Activated CD8-positive, alpha-beta T cell treated with anti-CD3 and anti-CD28 coated beads for 36 hours (primary cell): ENCODE results near the gene CHST1. TPM values are rescaled to one million over a fixed set of nuclear protein-coding genes. Genes with fewer than 3 reads are reported as not detected.

ENCODE experiments used
- ATAC-seq: fragments of 200-7000 bp; cut with Tn5 transposase; one replicate; pipeline ENCODE4 v1.10.0; 2021; ENCODE audit warnings: mild to moderate bottlenecking, moderate library complexity
- CTCF ChIA-PET: fragments of 350-600 bp; sonication (Branson Sonifier 250); formaldehyde crosslinking; loops from one replicate; lab custom pipeline; 2021; ENCODE audit warnings: antibody characterized with exemption; lab: Charles Lee
- POLR2A ChIA-PET: fragments of 350-600 bp; sonication (Branson Sonifier 250); formaldehyde crosslinking; loops from one replicate; lab custom pipeline; 2021; ENCODE audit warnings: antibody characterized with exemption; lab: Charles Lee
- DNase-seq: peaks from one replicate; pipeline ENCODE4 v3.0.0-alpha.2; 2020
- H3K27ac Mint-ChIP-seq: one replicate; pipeline ENCODE4 v1.8.0; 2021; ENCODE audit warnings: mild to moderate bottlenecking, mixed read lengths
- H3K27me3 Mint-ChIP-seq: one replicate; pipeline ENCODE4 v1.8.0; 2021; ENCODE audit warnings: mixed read lengths
- H3K36me3 Mint-ChIP-seq: one replicate; pipeline ENCODE4 v1.8.0; 2021; ENCODE audit warnings: low read depth, mixed read lengths
- H3K4me1 Mint-ChIP-seq: one replicate; pipeline ENCODE4 v1.8.0; 2021; ENCODE audit warnings: low read depth, mixed read lengths
- H3K4me3 Mint-ChIP-seq: one replicate; pipeline ENCODE4 v1.8.0; 2021; ENCODE audit warnings: mild to moderate bottlenecking, moderate library complexity, mixed read lengths
- H3K9me3 Mint-ChIP-seq: one replicate; pipeline ENCODE4 v1.8.0; 2021; ENCODE audit warnings: mixed read lengths
- CTCF ChIP-seq: fragments of 200-600 bp; IDR thresholded peaks from one replicate; pipeline ENCODE4 v1.8.0; 2022; ENCODE audit warnings: antibody characterized with exemption, mild to moderate bottlenecking
- intact Hi-C: fragments of 100-400 bp; cut with micrococcal nuclease; formaldehyde crosslinking; loops from one replicate; pipeline ENCODE4 v1.10.0; 2022
- total RNA-seq, 2 experiments: library from RNA; stranded (reverse); gene quantifications; one replicate each; pipeline ENCODE4 v1.2.3, GENCODE V29; 2021

The CHST1 gene
- total RNA-seq, 2 experiments from 2014 or later = not detected

- Mint-ChIP-seq H3K4me3 (no peak overlapping the region), H3K27me3 (peaks cover 34% of the 10 kb centered on the region)
- no peak for TF ChIP-seq CTCF
Observed at GRCh38 chr11:45622861-45623260, 42.6 kb downstream of the CHST1 start.

GRCh38 chr11:45622283-45622682 is 43.1 kb downstream of the CHST1 start:
- Mint-ChIP-seq H3K27me3 (peaks cover 35% of the 10 kb centered on the region), H3K27ac (no peak overlapping the region), H3K36me3 (no peaks in the 10 kb centered on the region), H3K4me3 (no peak overlapping the region), H3K4me1 (no peaks in the 10 kb centered on the region), H3K9me3 (no peaks in the 10 kb centered on the region)
- no peak for ATAC-seq
- intact Hi-C loops = no loop called here
- CTCF ChIA-PET = interaction anchor here (0.8 to 1.6 kb wide), 2 partner anchors 149 to 251 kb away, joined by 3 to 5 read pairs; no protein-coding TSS in a partner anchor
- TF ChIP-seq CTCF = no peak
- DNase-seq = no peak
- POLR2A ChIA-PET = no interaction called here

More at GRCh38 chr11:45622861-45623260, 42.6 kb downstream of the CHST1 start:
- intact Hi-C loops = no loop called here
- Mint-ChIP-seq H3K36me3 (no peaks in the 10 kb centered on the region), H3K4me1 (no peaks in the 10 kb centered on the region), H3K9me3 (no peaks in the 10 kb centered on the region), H3K27ac (no peak overlapping the region)
- ChIA-PET POLR2A (no interaction called here), CTCF (no interaction called here)
- ATAC-seq (no peak), DNase-seq (no peak)

GRCh38 chr11:45621588-45621987 is 43.8 kb downstream of the CHST1 start:
- DNase-seq (no peak), ATAC-seq (no peak)
- Mint-ChIP-seq H3K9me3 (no peaks in the 10 kb centered on the region), H3K27ac (no peak overlapping the region), H3K36me3 (no peaks in the 10 kb centered on the region), H3K27me3 (peaks cover 32% of the 10 kb centered on the region), H3K4me1 (no peaks in the 10 kb centered on the region), H3K4me3 (no peak overlapping the region)
- POLR2A ChIA-PET = no interaction called here
- no peak for TF ChIP-seq CTCF
- CTCF ChIA-PET = interaction anchor here (0.8 to 1.6 kb wide), 2 partner anchors 150 to 250 kb away, joined by 3 to 5 read pairs; no protein-coding TSS in a partner anchor
- intact Hi-C loops = no loop called here

- no peaks in the 10 kb centered on the region for H3K36me3 Mint-ChIP-seq
- no peaks in the 10 kb centered on the region for H3K9me3 Mint-ChIP-seq
- CTCF ChIA-PET = no interaction called here
- TF ChIP-seq CTCF = no peak
- H3K27ac Mint-ChIP-seq = no peak overlapping the region
- H3K4me3 Mint-ChIP-seq = no peak overlapping the region
- ATAC-seq (no peak), DNase-seq (no peak)
- intact Hi-C loops = no loop called here
- H3K4me1 Mint-ChIP-seq = no peaks in the 10 kb centered on the region
- POLR2A ChIA-PET = no interaction called here
- H3K27me3 Mint-ChIP-seq = peaks cover 35% of the 10 kb centered on the region
Observed at GRCh38 chr11:45620243-45620642, 45.2 kb downstream of the CHST1 start.

- Mint-ChIP-seq H3K36me3 (no peaks in the 10 kb centered on the region), H3K27ac (no peak overlapping the region), H3K4me3 (no peak overlapping the region), H3K9me3 (no peaks in the 10 kb centered on the region), H3K4me1 (no peaks in the 10 kb centered on the region), H3K27me3 (peaks cover 30% of the 10 kb centered on the region)
- no peak for DNase-seq
- ChIA-PET CTCF (interaction anchor here (1.2 kb wide), 1 partner anchor 153 kb away, joined by 3 read pairs; no protein-coding TSS in a partner anchor), POLR2A (no interaction called here)
- TF ChIP-seq CTCF = no peak
- no peak for ATAC-seq
- intact Hi-C loops = no loop called here
Observed at GRCh38 chr11:45618897-45619296, 46.5 kb downstream of the CHST1 start.
